BJ (cell line): Measurements from ENCODE around the gene CNIH3. TPM values are rescaled to one million over a fixed set of nuclear protein-coding genes. Genes with fewer than 3 reads are reported as not detected.

Source experiments
- CTCF ChIA-PET: fragments of 350-600 bp; formaldehyde crosslinking; extraction: SDS; loops from one replicate; lab custom pipeline; 2021; ENCODE audit warnings: antibody characterized with exemption, inconsistent platforms; lab: Yijun Ruan, JAX
- POLR2A ChIA-PET: fragments of 300-600 bp; sonication (Branson Sonifier 250); formaldehyde crosslinking; extraction: SDS; loops from one replicate; lab custom pipeline; 2021; ENCODE audit warnings: antibody characterized with exemption; lab: Charles Lee
- DNase-seq: peaks from one replicate; pipeline ENCODE4 v3.0.0-alpha.2; 2011; ENCODE audit warnings: low read depth
- H3K27me3 ChIP-seq: 2 replicates; pipeline ENCODE4 v1.6.0; 2011; ENCODE audit warnings: low read length; ENCODE audit not compliant: control insufficient read depth, insufficient read depth
- H3K36me3 ChIP-seq: 2 replicates; pipeline ENCODE4 v1.5.1; 2011; ENCODE audit warnings: low read length; ENCODE audit not compliant: control insufficient read depth, insufficient read depth
- H3K4me3 ChIP-seq: 2 replicates; pipeline ENCODE4 v1.5.1; 2011; ENCODE audit warnings: low read depth, mild to moderate bottlenecking, control low read depth, low read length
- CTCF ChIP-seq: IDR thresholded peaks from 2 replicates; pipeline ENCODE4 v1.5.1; 2011; ENCODE audit warnings: low read depth, mild to moderate bottlenecking, control low read depth, inconsistent platforms, low read length, moderate library complexity; ENCODE audit not compliant: insufficient read depth
- polyA plus RNA-seq: library from polyadenylated mRNA; depleted of rRNA; stranded (reverse); fragments of >200 nt; gene quantifications from 2 replicates; pipeline ENCODE4 v1.2.3, GENCODE V29; 2011

The CNIH3 gene
- polyA plus RNA-seq, 1 experiment: 2.9 TPM

- no peaks in the 10 kb centered on the region for H3K27me3 ChIP-seq
- CTCF ChIA-PET: interaction anchor here (1.0 to 1.8 kb wide), 2 partner anchors 137 to 200 kb away, joined by 4 read pairs; no protein-coding TSS in a partner anchor
- H3K4me3 ChIP-seq: no peak overlapping the region
- H3K36me3 ChIP-seq: no peaks in the 10 kb centered on the region
- TF ChIP-seq CTCF: no peak
- POLR2A ChIA-PET: no interaction called here
- no peak for DNase-seq
Measured at GRCh38 chr1:224650290-224650689, 34.2 kb downstream of the CNIH3 start.

GRCh38 chr1:224651188-224651587, 35.1 kb downstream of the CNIH3 start:
- DNase-seq: no peak
- ChIA-PET CTCF (no interaction called here), POLR2A (no interaction called here)
- Histone ChIP-seq H3K4me3 (no peak overlapping the region), H3K27me3 (no peaks in the 10 kb centered on the region), H3K36me3 (no peaks in the 10 kb centered on the region)
- no peak for TF ChIP-seq CTCF

GRCh38 chr1:224656392-224656791, 40.3 kb downstream of the CNIH3 start:
- ChIA-PET CTCF (interaction anchor here (0.5 to 1.6 kb wide), 4 partner anchors 10 to 912 kb away, joined by 3 to 7 read pairs (median 3); no protein-coding TSS in a partner anchor), POLR2A (no interaction called here)

GRCh38 chr1:224660074-224660473, 44.0 kb downstream of the CNIH3 start:
- no peak for DNase-seq
- Histone ChIP-seq H3K27me3 (no peaks in the 10 kb centered on the region), H3K36me3 (no peaks in the 10 kb centered on the region), H3K4me3 (no peak overlapping the region)
- CTCF ChIA-PET: interaction anchor here (1.0 to 1.1 kb wide), 2 partner anchors 193 to 270 kb away, joined by 3 read pairs; partner anchors contain the start of gene DNAH14
- no peak for TF ChIP-seq CTCF
- POLR2A ChIA-PET: no interaction called here

More at GRCh38 chr1:224656392-224656791, 40.3 kb downstream of the CNIH3 start:
- TF ChIP-seq CTCF: no peak
- Histone ChIP-seq H3K27me3 (no peaks in the 10 kb centered on the region), H3K36me3 (no peaks in the 10 kb centered on the region), H3K4me3 (no peak overlapping the region)
- DNase-seq: no peak

GRCh38 chr1:224662870-224663269, 46.8 kb downstream of the CNIH3 start:
- Histone ChIP-seq H3K36me3 (no peaks in the 10 kb centered on the region), H3K4me3 (no peak overlapping the region), H3K27me3 (no peaks in the 10 kb centered on the region)
- ChIA-PET POLR2A (no interaction called here), CTCF (interaction anchor here (2.0 kb wide), 1 partner anchor 10 kb away, joined by 7 read pairs; no protein-coding TSS in a partner anchor)
- TF ChIP-seq CTCF: no peak
- no peak for DNase-seq
